ENCODE measurements around the gene CCL17.
A peak's percentile ranks its signal among the peaks of the same experiment; 100 is the strongest.

The CCL17 gene

DNA sequence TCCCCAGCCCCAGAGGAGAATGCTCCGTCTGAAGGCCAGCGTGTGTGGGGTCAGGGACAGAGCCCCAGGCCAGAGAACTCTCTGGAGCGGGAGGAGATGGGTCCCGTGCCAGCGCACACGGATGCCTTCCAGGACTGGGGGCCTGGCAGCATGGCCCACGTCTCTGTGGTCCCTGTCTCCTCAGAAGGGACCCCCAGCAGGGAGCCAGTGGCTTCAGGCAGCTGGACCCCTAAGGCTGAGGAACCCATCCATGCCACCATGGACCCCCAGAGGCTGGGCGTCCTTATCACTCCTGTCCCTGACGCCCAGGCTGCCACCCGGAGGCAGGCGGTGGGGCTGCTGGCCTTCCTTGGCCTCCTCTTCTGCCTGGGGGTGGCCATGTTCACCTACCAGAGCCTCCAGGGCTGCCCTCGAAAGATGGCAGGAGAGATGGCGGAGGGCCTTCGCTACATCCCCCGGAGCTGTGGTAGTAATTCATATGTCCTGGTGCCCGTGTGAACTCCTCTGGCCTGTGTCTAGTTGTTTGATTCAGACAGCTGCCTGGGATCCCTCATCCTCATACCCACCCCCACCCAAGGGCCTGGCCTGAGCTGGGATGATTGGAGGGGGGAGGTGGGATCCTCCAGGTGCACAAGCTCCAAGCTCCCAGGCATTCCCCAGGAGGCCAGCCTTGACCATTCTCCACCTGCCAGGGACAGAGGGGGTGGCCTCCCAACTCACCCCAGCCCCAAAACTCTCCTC is 21.9 kb upstream of the CCL17 start:
- H3K27ac ChIP-seq, result no peak overlapping the region
- H3K4me3 ChIP-seq (ENCODE audit: low read depth, low read length), result no peak overlapping the region
- no peak for DNase-seq
- peaks cover 2% of the 10 kb centered on the region for H3K27me3 ChIP-seq (replicated peaks)
- TF ChIP-seq, protein P1, sequence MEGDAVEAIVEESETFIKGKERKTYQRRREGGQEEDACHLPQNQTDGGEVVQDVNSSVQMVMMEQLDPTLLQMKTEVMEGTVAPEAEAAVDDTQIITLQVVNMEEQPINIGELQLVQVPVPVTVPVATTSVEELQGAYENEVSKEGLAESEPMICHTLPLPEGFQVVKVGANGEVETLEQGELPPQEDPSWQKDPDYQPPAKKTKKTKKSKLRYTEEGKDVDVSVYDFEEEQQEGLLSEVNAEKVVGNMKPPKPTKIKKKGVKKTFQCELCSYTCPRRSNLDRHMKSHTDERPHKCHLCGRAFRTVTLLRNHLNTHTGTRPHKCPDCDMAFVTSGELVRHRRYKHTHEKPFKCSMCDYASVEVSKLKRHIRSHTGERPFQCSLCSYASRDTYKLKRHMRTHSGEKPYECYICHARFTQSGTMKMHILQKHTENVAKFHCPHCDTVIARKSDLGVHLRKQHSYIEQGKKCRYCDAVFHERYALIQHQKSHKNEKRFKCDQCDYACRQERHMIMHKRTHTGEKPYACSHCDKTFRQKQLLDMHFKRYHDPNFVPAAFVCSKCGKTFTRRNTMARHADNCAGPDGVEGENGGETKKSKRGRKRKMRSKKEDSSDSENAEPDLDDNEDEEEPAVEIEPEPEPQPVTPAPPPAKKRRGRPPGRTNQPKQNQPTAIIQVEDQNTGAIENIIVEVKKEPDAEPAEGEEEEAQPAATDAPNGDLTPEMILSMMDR (IDR thresholded peaks at IDR 0.05; ENCODE audit: low read depth, low read length, missing control alignments), result no peak
- in situ Hi-C loops (cut with HindIII; ENCODE audit: low pct_ligation_motif_present, low sequenced_read_pairs), result no loop called here
- no peaks in the 10 kb centered on the region for H3K36me3 ChIP-seq (replicated peaks)

DNA sequence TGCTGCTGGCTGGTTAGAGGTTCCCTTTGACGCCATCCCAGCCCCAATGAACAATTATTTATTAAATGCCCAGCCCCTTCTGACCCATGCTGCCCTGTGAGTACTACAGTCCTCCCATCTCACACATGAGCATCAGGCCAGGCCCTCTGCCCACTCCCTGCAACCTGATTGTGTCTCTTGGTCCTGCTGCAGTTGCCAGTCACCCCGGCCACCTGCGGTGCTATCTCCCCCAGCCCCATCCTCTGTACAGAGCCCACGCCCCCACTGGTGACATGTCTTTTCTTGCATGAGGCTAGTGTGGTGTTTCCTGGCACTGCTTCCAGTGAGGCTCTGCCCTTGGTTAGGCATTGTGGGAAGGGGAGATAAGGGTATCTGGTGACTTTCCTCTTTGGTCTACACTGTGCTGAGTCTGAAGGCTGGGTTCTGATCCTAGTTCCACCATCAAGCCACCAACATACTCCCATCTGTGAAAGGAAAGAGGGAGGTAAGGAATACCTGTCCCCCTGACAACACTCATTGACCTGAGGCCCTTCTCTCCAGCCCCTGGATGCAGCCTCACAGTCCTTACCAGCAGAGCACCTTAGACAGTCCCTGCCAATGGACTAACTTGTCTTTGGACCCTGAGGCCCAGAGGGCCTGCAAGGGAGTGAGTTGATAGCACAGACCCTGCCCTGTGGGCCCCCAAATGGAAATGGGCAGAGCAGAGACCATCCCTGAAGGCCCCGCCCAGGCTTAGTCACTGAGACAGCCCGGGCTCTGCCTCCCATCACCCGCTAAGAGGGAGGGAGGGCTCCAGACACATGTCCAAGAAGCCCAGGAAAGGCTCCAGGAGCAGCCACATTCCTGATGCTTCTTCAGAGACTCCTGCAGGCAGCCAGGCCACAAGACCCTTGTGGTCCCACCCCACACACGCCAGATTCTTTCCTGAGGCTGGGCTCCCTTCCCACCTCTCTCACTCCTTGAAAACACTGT is 21.0 kb upstream of the CCL17 start:
- no peak overlapping the region for H3K27ac ChIP-seq
- TF ChIP-seq, protein P1 (IDR thresholded peaks at IDR 0.05; ENCODE audit: low read depth, low read length, missing control alignments), result no peak
- H3K27me3 ChIP-seq (replicated peaks), result peaks cover 3% of the 10 kb centered on the region
- no peak overlapping the region for H3K4me3 ChIP-seq (ENCODE audit: low read depth, low read length)
- H3K36me3 ChIP-seq (replicated peaks), result no peaks in the 10 kb centered on the region
- peak; percentile 9 for DNase-seq
- in situ Hi-C loops (cut with HindIII; ENCODE audit: low pct_ligation_motif_present, low sequenced_read_pairs), result no loop called here

DNA sequence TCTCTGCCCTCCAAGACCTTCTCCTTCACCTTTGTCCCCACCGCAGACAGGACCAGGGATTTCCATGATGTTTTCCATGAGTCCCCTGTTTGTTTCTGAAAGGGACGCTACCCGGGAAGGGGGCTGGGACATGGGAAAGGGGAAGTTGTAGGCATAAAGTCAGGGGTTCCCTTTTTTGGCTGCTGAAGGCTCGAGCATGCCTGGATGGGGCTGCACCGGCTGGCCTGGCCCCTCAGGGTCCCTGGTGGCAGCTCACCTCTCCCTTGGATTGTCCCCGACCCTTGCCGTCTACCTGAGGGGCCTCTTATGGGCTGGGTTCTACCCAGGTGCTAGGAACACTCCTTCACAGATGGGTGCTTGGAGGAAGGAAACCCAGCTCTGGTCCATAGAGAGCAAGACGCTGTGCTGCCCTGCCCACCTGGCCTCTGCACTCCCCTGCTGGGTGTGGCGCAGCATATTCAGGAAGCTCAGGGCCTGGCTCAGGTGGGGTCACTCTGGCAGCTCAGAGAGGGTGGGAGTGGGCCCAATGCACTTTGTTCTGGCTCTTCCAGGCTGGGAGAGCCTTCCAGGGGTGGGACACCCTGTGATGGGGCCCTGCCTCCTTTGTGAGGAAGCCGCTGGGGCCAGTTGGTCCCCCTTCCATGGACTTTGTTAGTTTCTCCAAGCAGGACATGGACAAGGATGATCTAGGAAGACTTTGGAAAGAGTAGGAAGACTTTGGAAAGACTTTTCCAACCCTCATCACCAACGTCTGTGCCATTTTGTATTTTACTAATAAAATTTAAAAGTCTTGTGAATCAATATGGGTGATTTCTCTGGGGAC is 20.1 kb upstream of the CCL17 start:
- Histone ChIP-seq H3K4me3 (ENCODE audit: low read depth, low read length) (no peak overlapping the region), H3K27ac (no peak overlapping the region), H3K27me3 (replicated peaks) (peaks cover 3% of the 10 kb centered on the region), H3K36me3 (replicated peaks) (no peaks in the 10 kb centered on the region)
- TF ChIP-seq, protein P1 (IDR thresholded peaks at IDR 0.05; ENCODE audit: low read depth, low read length, missing control alignments), result no peak
- in situ Hi-C loops (cut with HindIII; ENCODE audit: low pct_ligation_motif_present, low sequenced_read_pairs), result no loop called here
- DNase-seq, result no peak

DNA sequence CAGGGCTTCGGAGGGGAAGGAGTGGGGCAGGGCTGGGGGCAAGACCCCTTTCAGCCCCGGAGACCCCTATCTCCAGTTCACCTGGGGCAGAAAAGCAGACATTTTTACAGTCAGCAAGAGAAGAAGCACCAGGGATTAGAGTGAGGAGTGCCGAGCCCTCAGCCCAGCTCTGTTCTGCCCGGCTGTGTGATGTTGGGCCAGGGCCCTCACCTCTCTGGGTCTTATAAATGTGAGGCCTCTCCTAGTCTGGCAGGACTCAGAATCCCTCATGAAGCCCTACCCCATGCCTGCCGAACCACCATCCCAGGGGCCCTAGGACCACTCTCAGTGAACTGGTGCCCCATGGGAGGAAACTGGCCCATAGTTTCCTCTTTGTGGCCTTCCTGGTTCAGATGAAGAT is 19.5 kb upstream of the CCL17 start:
- Histone ChIP-seq H3K4me3 (ENCODE audit: low read depth, low read length) (no peak overlapping the region), H3K27me3 (replicated peaks) (peaks cover 3% of the 10 kb centered on the region), H3K27ac (no peak overlapping the region), H3K36me3 (replicated peaks) (no peaks in the 10 kb centered on the region)
- DNase-seq, result no peak
- TF ChIP-seq, protein P1 (IDR thresholded peaks at IDR 0.05; ENCODE audit: low read depth, low read length, missing control alignments), result no peak
- in situ Hi-C loops (cut with HindIII; ENCODE audit: low pct_ligation_motif_present, low sequenced_read_pairs), result no loop called here

DNA sequence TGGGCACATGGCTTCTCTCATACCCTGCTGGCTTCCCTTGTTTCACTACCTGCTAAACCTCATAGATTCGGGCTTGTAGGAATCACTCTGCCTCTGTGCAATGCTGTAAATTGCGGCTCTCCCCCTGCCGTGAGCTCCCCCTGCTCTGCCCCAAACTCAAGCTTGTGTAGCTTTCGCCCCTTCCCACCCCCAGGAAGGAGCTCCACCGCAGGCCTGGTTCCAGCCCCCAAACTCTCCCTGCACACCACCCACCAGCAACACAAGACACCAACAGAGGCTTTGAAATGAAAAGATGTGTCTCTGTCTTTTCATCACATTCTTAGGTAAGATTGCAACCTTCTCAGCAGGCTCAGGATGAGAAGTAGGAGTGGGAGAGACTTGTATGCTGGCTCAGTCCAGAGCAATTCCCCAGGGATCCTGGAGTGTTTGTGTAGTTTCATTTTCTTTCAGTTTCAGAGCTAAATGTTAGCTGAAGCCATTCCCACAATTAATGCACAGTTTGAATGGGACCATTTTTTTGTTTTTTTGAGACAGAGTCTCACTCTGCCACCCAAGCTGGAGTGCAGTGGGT is 18.1 kb upstream of the CCL17 start:
- H3K4me3 ChIP-seq (ENCODE audit: low read depth, low read length), result no peak overlapping the region
- H3K27ac ChIP-seq, result no peak overlapping the region
- TF ChIP-seq, protein P1 (IDR thresholded peaks at IDR 0.05; ENCODE audit: low read depth, low read length, missing control alignments), result no peak
- H3K36me3 ChIP-seq (replicated peaks), result no peaks in the 10 kb centered on the region
- peaks cover 3% of the 10 kb centered on the region for H3K27me3 ChIP-seq (replicated peaks)
- in situ Hi-C loops (cut with HindIII; ENCODE audit: low pct_ligation_motif_present, low sequenced_read_pairs), result no loop called here
- DNase-seq, result peak; percentile 65
